HUES64 (cell line): Measurements from ENCODE around the gene TNS3.

Experiments
- H3K27ac ChIP-seq: 2 replicates; pipeline ENCODE4 v1.7.0; 2013; ENCODE audit warnings: low read depth, low read length, inconsistent platforms
- H3K27me3 ChIP-seq: 2 replicates; pipeline ENCODE4 v1.6.1; 2013; ENCODE audit warnings: mild to moderate bottlenecking, low read length; ENCODE audit not compliant: insufficient read depth
- H3K36me3 ChIP-seq: 2 replicates; pipeline ENCODE4 v1.6.1; 2013; ENCODE audit warnings: mild to moderate bottlenecking, low read length; ENCODE audit not compliant: insufficient read depth
- H3K4me1 ChIP-seq: 2 replicates; pipeline ENCODE4 v1.6.1; 2013; ENCODE audit warnings: mild to moderate bottlenecking, low read length, moderate library complexity; ENCODE audit not compliant: insufficient read depth
- H3K4me3 ChIP-seq: 2 replicates; pipeline ENCODE4 v1.5.1; 2013; ENCODE audit warnings: mild to moderate bottlenecking, low read length, moderate library complexity
- H3K9ac ChIP-seq: 2 replicates; pipeline ENCODE4 v1.6.1; 2013; ENCODE audit warnings: mild to moderate bottlenecking, low read depth, low read length
- H3K9me3 ChIP-seq: 2 replicates; pipeline ENCODE4 v1.6.1; 2013; ENCODE audit warnings: low read depth, low read length; ENCODE audit not compliant: insufficient read depth
- WGBS: fragments of 150-250, 120-280 bp; methylation state at CpG from one replicate; pipeline ENCODE4 v1.1.7; 2013; ENCODE audit warnings: missing lambda C conversion rate; 5-methylcytosine and 5-hydroxymethylcytosine counted together

TNS3 gene

GRCh38 chr7:47407821-47408674, 173.9 kb downstream of the TNS3 start:
- H3K27ac ChIP-seq, result no peak overlapping the region
- 95% methylated on average over 14 of the region's 14 CpGs for WGBS
- H3K9ac ChIP-seq, result no peak overlapping the region
- no peaks in the 10 kb centered on the region for H3K4me1 ChIP-seq
- H3K27me3 ChIP-seq, result no peaks in the 10 kb centered on the region
- no peak overlapping the region for H3K4me3 ChIP-seq
- H3K9me3 ChIP-seq, result no peaks in the 10 kb centered on the region
- H3K36me3 ChIP-seq, result peaks cover 18% of the 10 kb centered on the region

GRCh38 chr7:47407136-47407535, 174.8 kb downstream of the TNS3 start:
- Histone ChIP-seq H3K4me3 (no peak overlapping the region), H3K36me3 (peaks cover 17% of the 10 kb centered on the region), H3K27me3 (no peaks in the 10 kb centered on the region), H3K9me3 (no peaks in the 10 kb centered on the region), H3K27ac (no peak overlapping the region), H3K9ac (no peak overlapping the region), H3K4me1 (no peaks in the 10 kb centered on the region)
- 94% methylated on average over 13 of the region's 13 CpGs for WGBS

- WGBS, result 96% methylated on average over 11 of the region's 11 CpGs
- H3K4me1 ChIP-seq, result no peaks in the 10 kb centered on the region
- no peak overlapping the region for H3K27ac ChIP-seq
- no peaks in the 10 kb centered on the region for H3K27me3 ChIP-seq
- no peaks in the 10 kb centered on the region for H3K9me3 ChIP-seq
- no peak overlapping the region for H3K4me3 ChIP-seq
- no peak overlapping the region for H3K9ac ChIP-seq
- peaks cover 14% of the 10 kb centered on the region for H3K36me3 ChIP-seq
Observed at GRCh38 chr7:47406801-47407129, 175.1 kb downstream of the TNS3 start.

- 94% methylated on average over 13 of the region's 13 CpGs for WGBS
- H3K27ac ChIP-seq, result no peak overlapping the region
- H3K9me3 ChIP-seq, result no peaks in the 10 kb centered on the region
- H3K36me3 ChIP-seq, result peaks cover 9% of the 10 kb centered on the region
- H3K27me3 ChIP-seq, result no peaks in the 10 kb centered on the region
- H3K4me3 ChIP-seq, result no peak overlapping the region
- H3K4me1 ChIP-seq, result no peaks in the 10 kb centered on the region
- no peak overlapping the region for H3K9ac ChIP-seq
Observed at GRCh38 chr7:47405921-47406800, 175.8 kb downstream of the TNS3 start.

DNA sequence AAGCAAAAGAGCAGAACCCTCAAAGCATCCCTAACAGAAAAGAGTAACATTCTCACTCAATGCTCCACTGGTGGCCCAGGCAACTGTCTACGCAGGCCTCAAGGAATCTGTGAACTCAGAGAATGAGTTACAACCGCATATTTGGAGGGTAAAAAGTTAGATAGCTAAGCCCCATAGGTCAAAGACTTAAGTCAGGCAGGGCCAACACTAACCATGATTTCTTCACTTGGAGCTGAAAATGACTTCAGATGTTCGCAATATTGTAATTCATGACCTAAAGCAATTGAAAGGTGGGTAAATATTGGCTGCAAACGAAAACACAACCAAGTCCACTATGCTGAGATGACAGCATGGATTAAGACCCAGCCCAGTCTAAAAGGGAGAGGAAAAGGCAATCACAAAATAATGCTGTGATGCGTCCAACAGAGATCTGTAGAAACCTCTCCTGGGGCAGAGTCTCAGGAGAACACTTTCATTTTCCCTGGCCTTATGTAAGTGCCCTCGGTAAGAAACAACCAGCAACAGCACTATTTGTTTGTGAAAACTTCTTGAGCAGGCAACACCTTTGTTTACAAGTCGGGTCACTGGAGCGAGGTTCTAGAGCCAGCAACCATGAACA, 176.5 kb downstream of the TNS3 start:
- Histone ChIP-seq H3K27ac (no peak overlapping the region), H3K27me3 (no peaks in the 10 kb centered on the region), H3K4me3 (no peak overlapping the region), H3K9me3 (no peaks in the 10 kb centered on the region), H3K4me1 (no peaks in the 10 kb centered on the region), H3K9ac (no peak overlapping the region), H3K36me3 (peaks cover 5% of the 10 kb centered on the region; the same call in 1 of the 2 replicates)
- WGBS, result 94% methylated on average over 8 of the region's 8 CpGs

DNA sequence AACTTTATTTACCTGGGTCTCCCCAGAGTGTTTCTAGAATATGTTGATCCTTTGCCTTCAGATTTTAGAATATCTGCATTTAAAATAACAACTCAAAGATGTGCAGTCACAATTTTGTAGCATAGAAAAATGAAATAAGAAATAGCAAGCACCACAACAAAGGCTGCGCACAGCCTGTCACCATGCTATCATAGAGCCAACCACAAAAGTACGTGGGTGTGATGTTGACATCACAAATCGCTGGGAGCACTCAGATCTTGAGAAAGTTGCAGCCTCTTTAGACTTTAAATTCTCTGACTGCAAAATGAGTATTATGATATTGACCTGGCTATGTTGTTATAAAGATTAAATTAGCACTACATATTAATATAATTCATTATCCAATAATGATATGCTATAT, 177.9 kb downstream of the TNS3 start:
- H3K27ac ChIP-seq, result no peak overlapping the region
- H3K4me3 ChIP-seq, result no peak overlapping the region
- 96% methylated on average over 3 of the region's 3 CpGs for WGBS
- no peaks in the 10 kb centered on the region for H3K9me3 ChIP-seq
- no peaks in the 10 kb centered on the region for H3K27me3 ChIP-seq
- no peak overlapping the region for H3K9ac ChIP-seq
- no peaks in the 10 kb centered on the region for H3K4me1 ChIP-seq
- H3K36me3 ChIP-seq, result 0 out of 2 replicates have a peak, but pooled peaks cover 8% of the 10 kb centered on the region

DNA sequence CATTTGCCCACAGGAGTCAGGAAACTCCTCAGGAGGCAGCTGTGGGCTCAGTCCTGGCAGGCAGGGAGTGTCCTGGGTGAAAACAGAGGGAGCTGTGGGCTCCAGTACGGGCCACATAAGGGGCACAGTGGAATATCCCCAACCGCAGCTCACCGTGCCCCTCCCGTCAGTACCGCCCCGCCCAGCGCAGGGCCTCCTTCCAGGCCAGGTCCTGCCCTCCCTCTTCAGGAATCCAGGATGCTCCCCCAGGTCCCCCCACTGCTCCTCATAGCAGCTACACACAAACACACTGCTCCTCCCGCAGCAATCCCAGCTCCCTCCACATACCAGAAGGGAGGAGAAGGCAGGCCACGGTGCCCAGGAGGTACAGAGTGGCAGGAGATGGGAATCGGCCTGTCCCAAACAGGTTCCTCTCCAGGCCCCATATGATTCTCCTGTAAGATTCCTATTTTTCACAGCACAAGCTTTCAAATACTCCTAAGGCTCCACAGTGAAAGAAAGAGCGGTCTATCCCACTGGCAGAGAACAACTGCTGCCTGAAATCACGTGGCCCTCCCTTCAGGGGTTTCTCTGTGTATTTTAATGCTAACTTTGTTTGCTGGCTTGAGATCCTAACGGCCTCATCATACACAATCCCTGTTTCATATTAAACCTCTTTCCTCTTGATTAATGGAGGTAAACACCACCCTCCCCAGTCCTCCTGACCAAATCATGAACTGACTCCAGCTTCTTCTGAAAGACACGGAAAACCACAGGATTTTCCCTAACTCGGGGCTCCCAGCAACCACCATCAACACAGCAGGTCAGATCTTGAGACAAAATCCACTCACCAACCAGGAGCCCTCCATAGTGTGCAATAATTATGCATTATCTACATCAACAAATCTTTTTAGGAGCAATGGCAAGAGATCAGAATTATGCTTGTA, 178.7 kb downstream of the TNS3 start:
- Histone ChIP-seq H3K4me3 (no peak overlapping the region), H3K36me3 (0 out of 2 replicates have a peak, but pooled peaks cover 8% of the 10 kb centered on the region), H3K27me3 (no peaks in the 10 kb centered on the region), H3K9ac (no peak overlapping the region), H3K9me3 (no peaks in the 10 kb centered on the region), H3K27ac (no peak overlapping the region), H3K4me1 (no peaks in the 10 kb centered on the region)
- 84% methylated on average over 15 of the region's 15 CpGs for WGBS

DNA sequence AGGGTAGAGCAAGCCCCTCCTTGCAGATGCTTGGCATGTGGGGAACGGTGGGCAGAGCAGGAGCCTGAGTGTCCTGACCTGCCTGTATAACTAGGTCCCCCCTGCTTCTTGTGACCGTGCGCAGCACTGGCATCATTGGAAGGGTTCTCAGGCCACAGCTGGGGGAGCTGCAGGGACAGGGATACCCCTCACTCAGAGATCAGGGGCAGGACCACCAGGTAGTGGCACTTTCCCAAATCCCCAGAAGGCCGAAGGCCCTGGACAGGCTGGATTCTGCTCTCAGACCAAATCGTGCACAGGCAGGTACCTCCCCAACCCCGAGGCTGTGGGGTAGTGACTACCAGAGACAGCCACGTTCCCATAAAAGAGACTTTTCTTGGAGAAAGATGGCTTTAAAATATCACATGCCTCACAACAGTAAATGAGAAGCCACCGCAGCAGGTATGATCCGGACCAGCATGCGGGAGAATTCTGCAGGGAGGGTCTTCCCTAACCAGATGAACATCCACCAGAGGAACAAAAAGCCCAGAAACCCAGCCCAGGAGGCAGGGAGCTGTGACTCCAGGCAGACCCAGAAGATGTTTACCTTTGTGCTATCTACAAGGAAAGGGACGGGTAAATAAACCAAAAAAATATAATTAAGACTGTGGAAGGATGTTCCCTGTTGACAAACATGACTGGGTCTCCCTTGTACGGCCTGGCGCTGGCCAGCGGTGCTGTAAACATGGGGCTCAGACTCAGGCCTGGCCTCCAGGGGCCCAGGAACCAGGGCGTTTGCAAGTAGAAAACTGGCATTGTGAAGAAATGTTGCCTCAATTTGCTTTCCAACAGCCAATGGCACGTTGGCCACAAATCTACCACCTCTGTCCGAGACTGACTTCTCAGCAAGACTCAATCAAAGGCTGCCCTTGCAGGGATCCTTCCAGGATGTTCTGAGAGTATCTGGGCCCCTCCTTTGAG, 180.0 kb downstream of the TNS3 start:
- H3K27ac ChIP-seq, result no peak overlapping the region
- H3K27me3 ChIP-seq, result no peaks in the 10 kb centered on the region
- 94% methylated on average over 17 of the region's 17 CpGs for WGBS
- peaks cover 10% of the 10 kb centered on the region for H3K36me3 ChIP-seq
- no peaks in the 10 kb centered on the region for H3K4me1 ChIP-seq
- no peak overlapping the region for H3K9ac ChIP-seq
- no peaks in the 10 kb centered on the region for H3K9me3 ChIP-seq
- no peak overlapping the region for H3K4me3 ChIP-seq

DNA sequence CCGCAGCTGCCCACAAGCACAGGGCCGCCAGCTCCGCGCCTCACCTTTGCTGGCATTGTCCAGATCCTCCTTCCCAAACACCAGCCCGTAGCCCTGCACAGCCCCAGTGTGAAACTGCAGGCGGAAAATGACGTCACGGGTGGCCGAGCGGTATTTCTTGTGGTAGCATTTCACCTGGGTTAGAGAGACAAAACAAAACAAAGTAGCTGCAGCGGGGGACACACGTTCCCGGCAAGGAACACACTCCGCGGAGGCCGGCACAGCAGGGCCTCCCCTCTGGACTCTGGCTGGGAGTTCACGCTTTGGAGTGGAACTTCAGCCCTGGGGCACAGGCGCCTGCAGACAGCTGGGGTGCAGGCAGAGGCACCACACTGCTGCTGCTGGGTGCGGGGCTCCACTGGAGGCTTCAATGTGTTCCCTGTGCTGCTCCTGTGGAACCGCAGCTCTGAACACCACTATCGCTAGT, 181.1 kb downstream of the TNS3 start:
- Histone ChIP-seq H3K9me3 (no peaks in the 10 kb centered on the region), H3K4me3 (no peak overlapping the region), H3K36me3 (peaks cover 21% of the 10 kb centered on the region), H3K27ac (no peak overlapping the region), H3K27me3 (no peaks in the 10 kb centered on the region), H3K9ac (no peak overlapping the region), H3K4me1 (no peaks in the 10 kb centered on the region)
- WGBS, result 91% methylated on average over 21 of the region's 21 CpGs
